HepG2 (cell line): Measurements from ENCODE around the gene CTXN1. TPM values are rescaled to one million over a fixed set of nuclear protein-coding genes. Genes with fewer than 3 reads are reported as not detected.

Experiments
- ATF1 ChIP-seq: IDR thresholded peaks from 2 replicates; pipeline ENCODE4 v1.6.1; 2016; ENCODE audit warnings: mild to moderate bottlenecking, control low read depth
- ELF4 ChIP-seq: sonication (generic); formaldehyde crosslinking; IDR thresholded peaks from 2 replicates; pipeline ENCODE4 v1.5.0; 2020; ENCODE audit warnings: missing genetic modification reagents, mild to moderate bottlenecking, moderate library complexity, borderline replicate concordance
- GABPA ChIP-seq, 2 experiments: IDR thresholded peaks; 2 replicates each; pipeline ENCODE4 v1.6.1; 2011 to 2016; ENCODE audit warnings: low read depth in 2 of 2, low read length in 1 of 2, missing biosample characterization in 1 of 2, missing genetic modification characterization in 1 of 2
- GATA4 ChIP-seq: sonication (generic); IDR thresholded peaks from 2 replicates; pipeline ENCODE4 v1.6.1; 2016; ENCODE audit warnings: antibody characterized with exemption, low read depth, borderline replicate concordance
- GLI4 ChIP-seq: sonication (generic); formaldehyde crosslinking; IDR thresholded peaks from 2 replicates; pipeline ENCODE4 v1.5.1; 2020; ENCODE audit warnings: missing genetic modification reagents, mild to moderate bottlenecking, moderate library complexity, borderline replicate concordance
- JUNB ChIP-seq: sonication (generic); formaldehyde crosslinking; IDR thresholded peaks from 2 replicates; pipeline ENCODE4 v1.8.0; 2022; ENCODE audit warnings: missing genetic modification reagents, mild to moderate bottlenecking, borderline replicate concordance
- MED1 ChIP-seq: sonication (generic); formaldehyde crosslinking; IDR thresholded peaks from 2 replicates; pipeline ENCODE4 v1.4.0; 2020; ENCODE audit warnings: missing genetic modification reagents
- NPAS2 ChIP-seq: sonication (generic); formaldehyde crosslinking; IDR thresholded peaks from 2 replicates; pipeline ENCODE4 v1.8.0; 2022; ENCODE audit warnings: mild to moderate bottlenecking, missing genetic modification reagents, borderline replicate concordance
- PAWR ChIP-seq: sonication (generic); formaldehyde crosslinking; IDR thresholded peaks from 2 replicates; pipeline ENCODE4 v1.4.0; 2020; ENCODE audit warnings: missing genetic modification reagents, mild to moderate bottlenecking, borderline replicate concordance
- RELA ChIP-seq: sonication (generic); formaldehyde crosslinking; IDR thresholded peaks from 2 replicates; pipeline ENCODE4 v1.4.0; 2020; ENCODE audit warnings: missing genetic modification reagents
- SMAD3 ChIP-seq: sonication (generic); formaldehyde crosslinking; IDR thresholded peaks from 2 replicates; pipeline ENCODE4 v1.4.0; 2020; ENCODE audit warnings: missing genetic modification reagents
- SOX6 ChIP-seq, 2 experiments: fragments of 450-650 bp in 1 of 2; sonication (generic) in 1 of 2; formaldehyde crosslinking in 1 of 2; IDR thresholded peaks; 2 replicates each; pipeline versions ENCODE4 v1.4.0 to v1.6.1; 2017 to 2020; ENCODE audit warnings: antibody characterized with exemption in 1 of 2, mild to moderate bottlenecking in 1 of 2, missing genetic modification reagents in 1 of 2
- SP5 ChIP-seq: IDR thresholded peaks from 2 replicates; pipeline ENCODE4 v1.6.1; 2016; ENCODE audit warnings: low read depth, borderline replicate concordance
- ZBTB21 ChIP-seq: sonication (generic); formaldehyde crosslinking; IDR thresholded peaks from 2 replicates; pipeline ENCODE4 v1.4.0; 2020; ENCODE audit warnings: missing genetic modification reagents
- ZBTB7A ChIP-seq: sonication (generic); formaldehyde crosslinking; IDR thresholded peaks from 2 replicates; pipeline ENCODE4 v1.8.0; 2022; ENCODE audit warnings: mild to moderate bottlenecking, missing genetic modification reagents
- ZNF296 ChIP-seq: sonication (generic); formaldehyde crosslinking; conservative IDR thresholded peaks from 2 replicates; pipeline ENCODE4 v1.5.0; 2020; ENCODE audit warnings: mild to moderate bottlenecking, missing genetic modification reagents
- ZSCAN30 ChIP-seq: sonication (generic); formaldehyde crosslinking; IDR thresholded peaks from 2 replicates; pipeline ENCODE4 v1.5.0; 2020; ENCODE audit warnings: mild to moderate bottlenecking, missing genetic modification reagents
- polyA plus RNA-seq, 8 experiments: library from polyadenylated mRNA; depleted of rRNA in 3 of 8; stranded (reverse) in 7 of 8; unstranded in 1 of 8; fragments of >200 nt; fragmentation: Illumina TruSeq in 4 of 8; extraction: Trizol in 4 of 8; gene quantifications; 2 replicates each; pipeline versions ENCODE4 v1.2.1 to v1.2.3, GENCODE V29; 2011 to 2016; ENCODE audit warnings: low read depth in 4 of 8, missing spikeins in 1 of 8, mixed read lengths in 1 of 8; ENCODE audit not compliant: insufficient read depth in 1 of 8
- total RNA-seq, 5 experiments: library from RNA; depleted of rRNA; stranded (reverse); fragments of >200 nt; fragmentation: Illumina TruSeq; extraction: Trizol; gene quantifications; 2 replicates each; pipeline ENCODE4 v1.2.3, GENCODE V29; 2016; ENCODE audit warnings: low read depth in 1 of 5
- TF ChIP-seq, protein P1 (sequence below): sonication (generic); formaldehyde crosslinking; IDR thresholded peaks from 2 replicates; pipeline ENCODE4 v1.4.0; 2020; ENCODE audit warnings: missing genetic modification reagents
- TF ChIP-seq, protein P2 (sequence below): sonication (generic); formaldehyde crosslinking; conservative IDR thresholded peaks from 2 replicates; pipeline ENCODE4 v1.5.0; 2020; ENCODE audit warnings: missing genetic modification reagents
- TF ChIP-seq, protein P3 (sequence below): sonication (generic); formaldehyde crosslinking; IDR thresholded peaks from 2 replicates; pipeline ENCODE4 v1.8.1; 2023; ENCODE audit warnings: mild to moderate bottlenecking, inconsistent platforms, moderate library complexity, missing genetic modification reagents, borderline replicate concordance
- TF ChIP-seq, protein P4 (sequence below): IDR thresholded peaks from 2 replicates; pipeline ENCODE4 v1.6.1; 2012; ENCODE audit warnings: low read length, improper control_type of control experiment

The CTXN1 gene
- total and polyA plus RNA-seq, 2 of the 13 experiments (the other 11 are each of a cell fraction or from before 2014, with no cell fraction given): 0.11 TPM; not detected in 1

DNA sequence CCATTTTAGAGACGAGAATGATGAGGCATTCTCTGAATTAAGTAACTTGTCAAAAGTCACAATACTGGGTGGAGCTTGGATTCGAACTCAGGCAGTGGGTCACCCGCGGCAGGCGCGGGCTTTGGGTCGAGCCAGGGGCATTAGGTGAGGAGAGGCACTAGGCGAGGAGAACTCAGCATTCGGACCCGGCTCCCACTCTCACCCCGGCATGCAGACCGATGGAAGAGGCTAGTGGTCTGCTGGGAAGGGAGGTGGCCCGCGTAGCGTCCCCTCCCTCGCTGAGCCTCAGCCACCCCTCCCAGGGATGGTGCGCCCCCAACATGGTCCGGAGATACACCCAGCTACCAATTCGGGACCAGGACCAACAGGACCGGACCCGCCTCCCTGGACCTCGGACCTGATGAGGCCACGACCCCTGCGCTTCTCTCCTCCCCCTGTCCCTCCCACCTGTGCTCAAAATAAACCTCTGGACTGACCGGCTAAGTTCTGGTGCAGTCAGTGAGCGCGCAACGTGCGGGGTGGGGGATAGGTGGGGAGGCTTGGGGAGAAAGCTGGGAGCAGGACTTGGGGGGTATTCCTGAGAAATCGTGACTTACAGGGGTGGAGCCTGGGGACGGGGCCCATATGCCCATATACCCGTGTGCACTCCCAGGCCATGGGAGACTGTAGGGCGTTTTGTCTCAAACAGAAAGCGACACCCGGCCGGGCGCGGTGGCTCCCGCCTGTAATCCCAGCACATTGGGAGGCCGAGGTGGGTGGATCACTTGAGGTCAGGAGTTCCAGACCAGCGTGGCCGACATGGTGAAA is 7.1 kb downstream of the CTXN1 start (continued):
- TF ChIP-seq ZSCAN30 (CRISPR knock-in tag): no peak
- TF ChIP-seq, protein P1, sequence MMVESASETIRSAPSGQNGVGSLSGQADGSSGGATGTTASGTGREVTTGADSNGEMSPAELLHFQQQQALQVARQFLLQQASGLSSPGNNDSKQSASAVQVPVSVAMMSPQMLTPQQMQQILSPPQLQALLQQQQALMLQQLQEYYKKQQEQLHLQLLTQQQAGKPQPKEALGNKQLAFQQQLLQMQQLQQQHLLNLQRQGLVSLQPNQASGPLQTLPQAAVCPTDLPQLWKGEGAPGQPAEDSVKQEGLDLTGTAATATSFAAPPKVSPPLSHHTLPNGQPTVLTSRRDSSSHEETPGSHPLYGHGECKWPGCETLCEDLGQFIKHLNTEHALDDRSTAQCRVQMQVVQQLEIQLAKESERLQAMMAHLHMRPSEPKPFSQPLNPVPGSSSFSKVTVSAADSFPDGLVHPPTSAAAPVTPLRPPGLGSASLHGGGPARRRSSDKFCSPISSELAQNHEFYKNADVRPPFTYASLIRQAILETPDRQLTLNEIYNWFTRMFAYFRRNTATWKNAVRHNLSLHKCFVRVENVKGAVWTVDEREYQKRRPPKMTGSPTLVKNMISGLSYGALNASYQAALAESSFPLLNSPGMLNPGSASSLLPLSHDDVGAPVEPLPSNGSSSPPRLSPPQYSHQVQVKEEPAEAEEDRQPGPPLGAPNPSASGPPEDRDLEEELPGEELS: peak; percentile 43; the same call in 1 of the 2 replicates
- no peak for TF ChIP-seq SMAD3 (CRISPR knock-in tag)
- TF ChIP-seq ZBTB7A: peak; percentile 53
- TF ChIP-seq, protein P2, sequence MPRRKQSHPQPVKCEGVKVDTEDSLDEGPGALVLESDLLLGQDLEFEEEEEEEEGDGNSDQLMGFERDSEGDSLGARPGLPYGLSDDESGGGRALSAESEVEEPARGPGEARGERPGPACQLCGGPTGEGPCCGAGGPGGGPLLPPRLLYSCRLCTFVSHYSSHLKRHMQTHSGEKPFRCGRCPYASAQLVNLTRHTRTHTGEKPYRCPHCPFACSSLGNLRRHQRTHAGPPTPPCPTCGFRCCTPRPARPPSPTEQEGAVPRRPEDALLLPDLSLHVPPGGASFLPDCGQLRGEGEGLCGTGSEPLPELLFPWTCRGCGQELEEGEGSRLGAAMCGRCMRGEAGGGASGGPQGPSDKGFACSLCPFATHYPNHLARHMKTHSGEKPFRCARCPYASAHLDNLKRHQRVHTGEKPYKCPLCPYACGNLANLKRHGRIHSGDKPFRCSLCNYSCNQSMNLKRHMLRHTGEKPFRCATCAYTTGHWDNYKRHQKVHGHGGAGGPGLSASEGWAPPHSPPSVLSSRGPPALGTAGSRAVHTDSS (CRISPR knock-in tag): no peak
- TF ChIP-seq ZBTB21: no peak
- TF ChIP-seq GATA4: no peak
- no peak for TF ChIP-seq ELF4
- TF ChIP-seq ATF1: no peak
- TF ChIP-seq, protein P3, sequence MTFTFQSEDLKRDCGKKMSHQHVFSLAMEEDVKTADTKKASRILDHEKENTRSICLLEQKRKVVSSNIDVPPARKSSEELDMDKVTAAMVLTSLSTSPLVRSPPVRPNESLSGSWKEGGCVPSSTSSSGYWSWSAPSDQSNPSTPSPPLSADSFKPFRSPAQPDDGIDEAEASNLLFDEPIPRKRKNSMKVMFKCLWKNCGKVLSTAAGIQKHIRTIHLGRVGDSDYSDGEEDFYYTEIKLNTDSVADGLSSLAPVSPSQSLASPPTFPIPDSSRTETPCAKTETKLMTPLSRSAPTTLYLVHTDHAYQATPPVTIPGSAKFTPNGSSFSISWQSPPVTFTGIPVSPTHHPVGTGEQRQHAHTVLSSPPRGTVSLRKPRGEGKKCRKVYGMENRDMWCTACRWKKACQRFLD (CRISPR knock-in tag): no peak
- no peak for TF ChIP-seq SOX6 (IDR thresholded peaks at IDR 0.05)
- TF ChIP-seq SOX6 (CRISPR knock-in tag; IDR thresholded peaks at IDR 0.05): peak; percentile 15; the same call in 1 of the 2 replicates
- no peak for TF ChIP-seq ZNF296
- TF ChIP-seq RELA (CRISPR knock-in tag): no peak
- peak; percentile 44; the same call in 1 of the 2 replicates for TF ChIP-seq MED1 (CRISPR knock-in tag)
- no peak for TF ChIP-seq GABPA (IDR thresholded peaks at IDR 0.05; ENCODE audit: low read depth, low read length)
- no peak for TF ChIP-seq GABPA (CRISPR knock-in tag; IDR thresholded peaks at IDR 0.05; ENCODE audit: low read depth)
- peak; percentile 100 for TF ChIP-seq SP5
- TF ChIP-seq NPAS2 (CRISPR knock-in tag): no peak
- TF ChIP-seq PAWR: no peak
- TF ChIP-seq JUNB: no peak
- TF ChIP-seq GLI4 (CRISPR knock-in tag): no peak
- TF ChIP-seq, protein P4, sequence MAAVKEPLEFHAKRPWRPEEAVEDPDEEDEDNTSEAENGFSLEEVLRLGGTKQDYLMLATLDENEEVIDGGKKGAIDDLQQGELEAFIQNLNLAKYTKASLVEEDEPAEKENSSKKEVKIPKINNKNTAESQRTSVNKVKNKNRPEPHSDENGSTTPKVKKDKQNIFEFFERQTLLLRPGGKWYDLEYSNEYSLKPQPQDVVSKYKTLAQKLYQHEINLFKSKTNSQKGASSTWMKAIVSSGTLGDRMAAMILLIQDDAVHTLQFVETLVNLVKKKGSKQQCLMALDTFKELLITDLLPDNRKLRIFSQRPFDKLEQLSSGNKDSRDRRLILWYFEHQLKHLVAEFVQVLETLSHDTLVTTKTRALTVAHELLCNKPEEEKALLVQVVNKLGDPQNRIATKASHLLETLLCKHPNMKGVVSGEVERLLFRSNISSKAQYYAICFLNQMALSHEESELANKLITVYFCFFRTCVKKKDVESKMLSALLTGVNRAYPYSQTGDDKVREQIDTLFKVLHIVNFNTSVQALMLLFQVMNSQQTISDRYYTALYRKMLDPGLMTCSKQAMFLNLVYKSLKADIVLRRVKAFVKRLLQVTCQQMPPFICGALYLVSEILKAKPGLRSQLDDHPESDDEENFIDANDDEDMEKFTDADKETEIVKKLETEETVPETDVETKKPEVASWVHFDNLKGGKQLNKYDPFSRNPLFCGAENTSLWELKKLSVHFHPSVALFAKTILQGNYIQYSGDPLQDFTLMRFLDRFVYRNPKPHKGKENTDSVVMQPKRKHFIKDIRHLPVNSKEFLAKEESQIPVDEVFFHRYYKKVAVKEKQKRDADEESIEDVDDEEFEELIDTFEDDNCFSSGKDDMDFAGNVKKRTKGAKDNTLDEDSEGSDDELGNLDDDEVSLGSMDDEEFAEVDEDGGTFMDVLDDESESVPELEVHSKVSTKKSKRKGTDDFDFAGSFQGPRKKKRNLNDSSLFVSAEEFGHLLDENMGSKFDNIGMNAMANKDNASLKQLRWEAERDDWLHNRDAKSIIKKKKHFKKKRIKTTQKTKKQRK: no peak
